Measurements from ENCODE around the gene IGSF8. TPM values are rescaled to one million over a fixed set of nuclear protein-coding genes. Genes with fewer than 3 reads are reported as not detected.
"Not testable (repeated sequence)": the region's sequence is repeated elsewhere in the genome, so short reads cannot be mapped to it uniquely, and the experiment has no call there.

Gene IGSF8
- total RNA-seq, 2 donors from 2014 or later: 16.0 to 17.4 TPM

DNA sequence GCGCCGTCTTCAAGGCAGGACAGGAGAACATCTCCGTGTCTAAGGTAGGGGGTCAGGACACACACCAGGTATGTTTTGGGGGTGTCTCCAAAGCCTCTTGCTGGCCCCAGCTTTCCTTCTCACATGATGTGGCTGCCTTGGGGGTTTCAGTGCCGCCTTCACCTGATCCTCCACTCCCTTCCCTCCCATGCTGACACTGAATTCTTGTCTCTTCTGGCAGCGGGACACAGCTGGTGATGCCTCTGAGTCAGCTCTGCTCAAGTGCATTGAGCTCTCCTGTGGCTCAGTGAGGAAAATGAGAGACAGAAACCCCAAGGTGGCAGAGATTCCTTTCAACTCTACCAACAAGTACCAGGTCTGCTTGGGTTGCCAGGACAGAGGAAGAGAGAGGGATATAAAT is 30.6 kb upstream of the IGSF8 start:
- no peak for DNase-seq (ENCODE audit: low spot score)
- intact Hi-C loops (cut with DNase I): no loop called here

- DNase-seq (ENCODE audit: low spot score): no peak
- intact Hi-C loops (cut with DNase I): no loop called here
These were observed 30.2 kb upstream of the IGSF8 start for GRCh38 chr1:160128636-160129035.

DNA sequence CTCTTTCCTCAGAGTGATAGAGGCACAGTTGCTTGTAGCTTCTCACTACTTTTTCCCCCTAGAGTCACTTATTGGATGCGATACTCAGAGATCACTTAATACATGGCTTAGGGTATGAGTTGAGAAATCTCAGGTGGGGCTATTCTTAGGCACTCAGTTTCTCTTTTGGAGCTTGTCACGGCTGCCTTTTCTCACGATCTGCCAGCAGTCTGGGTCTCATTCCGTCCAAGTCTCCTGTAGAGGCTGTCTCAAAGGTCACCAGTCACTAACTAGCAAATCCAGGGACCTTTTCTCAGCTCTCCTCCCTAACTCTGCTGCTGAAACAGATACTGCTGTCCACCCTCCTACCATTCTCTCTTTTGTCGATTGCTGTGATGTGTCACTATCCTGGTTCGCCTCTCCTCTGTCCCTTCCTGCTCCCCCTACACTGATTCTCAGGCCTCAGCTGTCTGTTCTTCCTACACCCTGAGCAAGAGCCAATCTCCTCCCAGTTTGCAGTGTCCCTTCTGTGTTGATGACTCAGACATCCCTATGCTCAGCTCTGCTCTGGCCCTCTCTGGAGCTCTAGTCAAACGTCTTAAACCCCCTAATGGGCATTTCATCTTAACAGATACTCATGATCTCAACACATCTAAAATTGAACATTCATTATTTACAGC is 29.6 kb upstream of the IGSF8 start:
- intact Hi-C loops (cut with DNase I): no loop called here
- DNase-seq (ENCODE audit: low spot score): no peak

GRCh38 chr1:160127381-160127780 is 29.0 kb upstream of the IGSF8 start:
- intact Hi-C loops (cut with DNase I): no loop called here
- DNase-seq (ENCODE audit: low spot score): no peak

DNA sequence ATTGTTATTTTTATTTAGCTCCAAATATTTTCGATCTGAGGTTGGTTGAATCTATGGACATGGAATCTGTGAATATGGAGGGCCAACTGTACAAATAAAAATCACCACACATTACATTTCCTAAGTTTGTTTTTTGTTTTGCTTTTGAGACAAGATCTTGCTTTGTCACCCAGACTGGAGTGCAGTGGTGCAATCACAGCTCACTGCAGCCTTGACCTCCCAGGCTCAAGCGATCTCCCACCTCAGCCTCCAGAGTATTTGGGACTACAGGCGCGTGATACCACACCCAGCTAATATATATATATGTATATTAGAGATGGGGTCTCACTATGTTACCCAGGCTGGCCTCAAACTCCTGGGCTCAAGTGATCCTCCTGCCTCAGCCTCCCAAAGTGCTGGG is 27.9 kb upstream of the IGSF8 start:
- intact Hi-C loops (cut with DNase I); DNase-seq (ENCODE audit: low spot score): not testable (repeated sequence)

- DNase-seq (ENCODE audit: low spot score): no peak
- intact Hi-C loops (cut with DNase I): no loop called here
These were observed 27.3 kb upstream of the IGSF8 start for GRCh38 chr1:160125746-160126145.

- intact Hi-C loops (cut with DNase I): no loop called here
- DNase-seq (ENCODE audit: low spot score): no peak
These were observed 26.5 kb upstream of the IGSF8 start for GRCh38 chr1:160124705-160125478.

GRCh38 chr1:160123726-160124125 is 25.3 kb upstream of the IGSF8 start:
- DNase-seq (ENCODE audit: low spot score): no peak
- intact Hi-C loops (cut with DNase I): no loop called here

DNA sequence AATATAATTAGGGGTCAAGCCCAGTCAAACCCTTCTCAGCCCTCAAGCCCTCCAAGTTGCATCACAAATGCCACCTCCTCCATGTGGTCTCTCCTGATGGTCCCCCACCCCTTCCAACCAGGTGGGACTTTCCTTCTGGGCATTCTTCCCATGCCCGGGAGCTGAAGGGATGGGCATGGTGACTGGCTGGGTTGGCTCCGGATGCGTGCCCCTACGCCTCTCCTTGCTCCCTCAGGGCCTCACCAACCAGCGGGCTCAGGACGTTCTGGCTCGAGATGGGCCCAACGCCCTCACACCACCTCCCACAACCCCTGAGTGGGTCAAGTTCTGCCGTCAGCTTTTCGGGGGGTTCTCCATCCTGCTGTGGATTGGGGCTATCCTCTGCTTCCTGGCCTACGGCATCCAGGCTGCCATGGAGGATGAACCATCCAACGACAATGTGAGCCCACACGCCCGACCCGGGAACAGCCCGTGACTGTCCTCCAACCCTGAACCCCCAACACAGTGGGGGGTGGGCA is 24.6 kb upstream of the IGSF8 start:
- no peak for DNase-seq (ENCODE audit: low spot score)
- intact Hi-C loops (cut with DNase I): no loop called here

DNA sequence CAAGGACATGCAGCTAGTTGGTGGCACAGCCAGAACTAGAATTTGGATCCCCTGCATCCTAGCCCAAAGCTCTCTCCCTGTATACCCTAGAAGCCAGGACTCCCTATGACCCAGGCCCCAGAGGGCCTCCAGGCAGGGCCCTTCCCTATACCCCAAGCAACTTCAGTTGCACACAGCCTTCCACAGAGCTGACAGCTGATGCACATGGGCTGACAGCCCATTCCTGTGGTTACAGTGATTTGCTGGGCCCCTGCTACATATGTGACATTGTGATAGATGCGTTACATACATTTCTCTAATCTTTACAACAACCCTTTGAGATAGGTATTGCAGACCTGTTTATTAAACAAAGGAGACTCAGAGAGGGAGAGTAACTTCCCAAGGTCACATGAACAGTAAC is 23.0 kb upstream of the IGSF8 start:
- no peak for DNase-seq (ENCODE audit: low spot score)
- intact Hi-C loops (cut with DNase I): no loop called here

DNA sequence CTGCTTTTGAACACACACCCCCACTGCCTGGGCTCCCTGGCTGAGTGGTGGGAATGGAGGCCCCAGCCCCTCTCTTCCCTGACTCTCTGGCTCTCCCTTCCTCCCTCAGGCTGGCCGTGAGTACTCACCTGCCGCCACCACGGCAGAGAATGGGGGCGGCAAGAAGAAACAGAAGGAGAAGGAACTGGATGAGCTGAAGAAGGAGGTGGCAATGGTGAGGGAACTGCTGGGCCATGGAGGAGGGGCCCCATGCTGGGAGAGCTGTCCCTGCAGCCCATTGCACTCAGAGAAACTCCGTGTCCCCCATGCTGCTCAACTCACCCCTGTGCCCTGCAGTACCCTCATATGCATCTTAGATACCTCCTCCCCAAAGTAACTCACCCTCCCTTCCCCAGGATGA is 22.4 kb upstream of the IGSF8 start:
- no peak for DNase-seq (ENCODE audit: low spot score)
- intact Hi-C loops (cut with DNase I): no loop called here

DNA sequence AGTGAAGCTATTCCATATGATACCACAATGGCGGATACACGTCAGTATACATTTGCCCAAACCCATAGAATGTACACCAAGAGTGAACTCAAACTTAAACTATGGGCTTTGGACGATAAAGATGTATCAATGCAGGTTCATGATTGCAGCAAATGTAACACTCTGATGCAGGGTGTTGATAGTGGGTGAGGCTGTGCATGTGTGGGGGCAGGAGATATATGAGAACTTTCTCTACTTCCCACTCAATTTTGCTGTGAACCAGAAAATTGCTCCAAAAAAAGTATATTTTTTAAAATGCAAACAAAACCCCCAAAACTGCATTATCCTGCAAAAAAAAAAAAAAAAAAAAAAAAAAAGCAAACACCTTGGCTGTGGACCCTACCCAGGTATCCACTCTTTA is 20.5 kb upstream of the IGSF8 start:
- intact Hi-C loops (cut with DNase I): no loop called here
- DNase-seq (ENCODE audit: low spot score): no peak

DNA sequence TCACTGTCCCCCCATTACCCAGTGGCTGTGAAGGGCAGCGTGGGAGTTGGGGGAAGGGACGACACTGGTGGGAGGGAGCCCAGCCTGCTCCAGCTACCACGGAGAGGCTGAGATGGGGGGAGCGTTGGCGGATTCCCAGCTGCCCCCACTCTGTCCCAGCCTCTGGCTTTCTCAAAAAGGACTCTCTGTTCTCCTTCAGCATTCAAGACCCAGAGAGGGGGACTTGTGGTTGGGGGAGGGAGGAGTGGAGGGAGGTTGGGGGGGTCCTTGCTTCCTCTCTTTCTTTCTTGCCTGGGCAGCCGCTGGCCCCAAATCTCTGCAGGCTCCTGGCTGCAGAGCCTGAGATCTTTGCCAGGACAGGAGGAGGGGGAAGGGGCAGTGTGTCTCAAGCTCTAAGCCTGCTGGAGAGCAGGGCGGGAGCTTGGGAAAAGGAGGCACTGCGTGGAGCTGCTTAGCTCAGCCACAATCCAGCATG is 19.3 kb upstream of the IGSF8 start:
- intact Hi-C loops (cut with DNase I): no loop called here
- no peak for DNase-seq (ENCODE audit: low spot score)

DNA sequence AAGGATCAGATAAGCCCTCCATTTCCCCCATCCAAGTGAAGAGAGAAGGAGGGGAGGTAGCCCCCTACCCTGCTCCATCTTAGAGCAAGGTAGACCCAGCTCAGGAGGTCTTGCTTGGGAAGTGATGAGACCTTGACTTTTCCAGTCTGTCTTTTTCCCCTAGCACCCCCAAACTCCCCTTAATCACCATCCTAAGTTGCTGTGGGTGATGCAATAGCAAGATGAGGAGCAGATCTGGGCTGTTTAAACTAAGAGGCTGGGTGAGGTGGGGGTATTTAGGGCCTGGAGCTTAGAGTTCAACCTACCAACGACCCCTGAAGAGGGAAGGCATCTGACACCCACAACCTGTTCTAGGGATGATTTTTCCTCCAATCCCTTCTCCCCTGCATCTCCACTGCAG is 18.9 kb upstream of the IGSF8 start:
- intact Hi-C loops (cut with DNase I): no loop called here

DNA sequence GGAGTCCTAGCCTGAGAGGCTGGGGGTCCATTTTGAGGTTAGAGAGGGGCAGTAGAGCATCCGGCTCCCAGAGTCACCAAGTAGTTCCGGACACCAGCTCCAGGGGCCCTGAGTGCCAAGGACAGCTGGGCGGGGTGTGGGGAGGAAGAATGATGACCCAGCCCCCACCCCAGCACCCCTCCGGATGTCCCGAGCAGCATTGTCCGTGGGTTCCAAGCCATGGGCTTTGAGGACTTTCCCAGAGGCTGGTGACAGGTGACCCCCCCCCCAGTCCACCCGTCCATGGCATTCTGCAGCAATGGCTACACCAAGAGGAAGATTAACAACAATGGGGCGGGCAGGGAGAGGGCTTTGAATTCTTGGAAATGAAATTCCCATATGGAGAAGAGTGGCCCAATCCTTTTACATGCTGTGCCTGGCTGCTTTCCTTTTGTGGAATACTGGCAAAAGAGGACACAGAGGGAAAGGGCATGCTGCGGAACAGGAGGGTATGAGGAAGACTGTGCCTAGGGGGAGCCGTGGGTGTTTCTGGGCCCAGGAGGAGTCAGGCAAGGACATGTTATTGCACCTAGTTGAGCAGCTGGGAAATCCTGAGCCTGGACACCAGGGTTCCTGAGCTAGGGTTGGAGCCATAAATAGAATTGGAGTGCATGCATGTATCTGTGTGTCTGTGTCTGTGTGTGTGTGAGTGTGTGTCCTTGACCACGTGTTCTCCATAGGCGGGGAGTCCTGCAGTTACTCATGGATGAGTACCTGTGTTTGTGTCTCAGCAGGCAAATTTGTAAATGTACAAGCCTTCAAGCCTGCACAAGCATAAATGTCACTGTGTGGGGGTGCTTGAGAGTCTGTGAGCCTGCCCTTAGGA is 18.1 kb upstream of the IGSF8 start:
- intact Hi-C loops (cut with DNase I): no loop called here

More for the DNA sequence above, 18.9 kb upstream of the IGSF8 start:
- no peak for DNase-seq (ENCODE audit: low spot score)

DNA sequence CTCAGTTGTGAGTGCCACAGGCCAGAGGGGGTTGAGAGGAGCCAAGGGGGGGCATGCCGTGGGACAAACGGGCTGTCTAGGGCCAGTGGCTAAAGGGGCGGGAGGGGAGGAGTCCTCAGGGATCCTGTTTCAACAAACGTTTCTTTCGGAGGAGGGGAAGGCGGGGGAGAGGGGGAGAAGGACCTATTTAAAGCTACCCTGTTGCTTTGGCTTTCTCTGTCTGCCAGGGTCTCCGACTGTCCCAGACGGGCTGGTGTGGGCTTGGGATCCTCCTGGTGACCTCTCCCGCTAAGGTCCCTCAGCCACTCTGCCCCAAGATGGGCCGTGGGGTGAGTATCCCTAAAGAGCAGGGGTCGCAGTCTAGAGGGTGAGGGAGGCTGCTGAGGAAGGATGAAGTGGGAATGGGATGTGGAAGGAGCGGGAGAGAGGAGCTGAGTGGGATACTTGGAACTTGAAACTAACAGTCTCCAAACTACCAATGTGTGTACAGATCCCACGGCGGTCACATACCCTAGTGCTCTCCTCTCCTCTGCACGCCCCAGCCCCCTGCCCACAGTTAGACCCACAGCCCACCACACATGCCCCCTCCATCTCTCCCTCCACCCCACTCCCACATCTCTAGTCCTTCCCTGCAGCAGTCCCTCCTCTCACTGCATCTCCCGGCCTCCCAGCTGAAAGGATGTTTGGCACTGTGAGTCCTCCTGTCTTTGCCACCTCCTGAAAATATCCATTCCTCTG is 17.3 kb upstream of the IGSF8 start, which contains the start of gene ATP1A2:
ATP1A2 (plus strand) TSS at position 215 of the 738 bp plus-strand sequence; CDS start at position 318, 103 bp downstream.
- DNase-seq (ENCODE audit: low spot score): no peak

More for the DNA sequence above, 18.1 kb upstream of the IGSF8 start:
- no peak for DNase-seq (ENCODE audit: low spot score)

GRCh38 chr1:160114085-160114484 is 15.7 kb upstream of the IGSF8 start:
- no peak for DNase-seq (ENCODE audit: low spot score)

More for the DNA sequence above, 17.3 kb upstream of the IGSF8 start, which contains the start of gene ATP1A2:
- intact Hi-C loops (cut with DNase I): no loop called here

GRCh38 chr1:160113407-160113806 is 15.0 kb upstream of the IGSF8 start:
- DNase-seq (ENCODE audit: low spot score): no peak
- intact Hi-C loops (cut with DNase I): no loop called here

More at GRCh38 chr1:160114085-160114484, 15.7 kb upstream of the IGSF8 start:
- intact Hi-C loops (cut with DNase I): no loop called here

DNA sequence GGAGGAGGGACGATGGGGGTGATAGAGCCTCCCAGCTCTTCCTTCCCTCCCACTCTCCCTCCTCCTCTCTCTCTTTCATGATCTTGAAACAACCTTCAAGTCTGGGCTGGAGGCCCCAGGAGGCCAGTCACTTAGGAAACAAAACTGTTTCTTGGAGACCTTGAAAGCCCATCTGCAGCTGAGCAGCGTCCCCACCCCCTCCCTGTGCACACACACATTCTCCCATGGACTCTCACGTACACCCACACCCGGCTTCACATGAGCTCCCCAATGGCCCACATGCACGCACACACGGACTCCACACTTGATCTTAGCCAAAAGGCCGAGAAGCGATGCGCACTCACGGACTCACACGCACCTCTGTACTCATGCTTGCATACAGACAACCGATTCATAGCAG is 13.9 kb upstream of the IGSF8 start:
- DNase-seq (ENCODE audit: low spot score): no peak
- intact Hi-C loops (cut with DNase I): no loop called here

Measured in posterior vena cava (tissue), 2 donors.